GM23338 (cell line): ENCODE results near the gene UGT1A4. TPM values are rescaled to one million over a fixed set of nuclear protein-coding genes. Genes with fewer than 3 reads are reported as not detected.
"Not testable (repeated sequence)": the region's sequence is repeated elsewhere in the genome, so short reads cannot be mapped to it uniquely, and the experiment has no call there.

Experiments used
- ATAC-seq: fragments of 200-7000 bp; cut with Tn5 transposase; 3 replicates; pipeline ENCODE4 v1.9.1; 2020
- DNase-seq: peaks from one replicate; pipeline ENCODE4 v3.0.0-alpha.2; 2015; ENCODE audit warnings: low spot score
- H2AFZ ChIP-seq: fragments of 200-600 bp; sonication (generic); 2 replicates; pipeline ENCODE4 v1.8.0; 2016; ENCODE audit warnings: antibody characterized with exemption, mild to moderate bottlenecking, moderate library complexity
- H3F3A ChIP-seq: fragments of 200-600 bp; sonication (generic); replicated peaks from 2 replicates; pipeline ENCODE4 v1.8.0; 2017; ENCODE audit warnings: antibody characterized with exemption, mixed run types, low read depth
- H3K27ac ChIP-seq: fragments of 200-600 bp; sonication (generic); 2 replicates; pipeline ENCODE4 v1.6.1; 2016; ENCODE audit warnings: low read depth
- H3K27me3 ChIP-seq: fragments of 200-600 bp; sonication (generic); 2 replicates; pipeline ENCODE4 v1.8.0; 2016; ENCODE audit warnings: mild to moderate bottlenecking, mixed run types, moderate library complexity; ENCODE audit not compliant: insufficient read depth
- H3K36me3 ChIP-seq: fragments of 200-600 bp; sonication (generic); 2 replicates; pipeline ENCODE4 v1.8.0; 2016; ENCODE audit warnings: mild to moderate bottlenecking; ENCODE audit not compliant: insufficient read depth
- H3K4me1 ChIP-seq: fragments of 200-600 bp; sonication (generic); 2 replicates; pipeline ENCODE4 v1.8.0; 2016; ENCODE audit warnings: mild to moderate bottlenecking, moderate library complexity; ENCODE audit not compliant: insufficient read depth
- H3K4me2 ChIP-seq: fragments of 200-600 bp; sonication (generic); 2 replicates; pipeline ENCODE4 v1.7.1; 2017; ENCODE audit warnings: mixed run types
- H3K4me3 ChIP-seq: fragments of 200-600 bp; sonication (generic); 2 replicates; pipeline ENCODE4 v1.6.1; 2016; ENCODE audit warnings: mixed run types
- H3K79me2 ChIP-seq: fragments of 200-600 bp; sonication (generic); replicated peaks from 2 replicates; pipeline ENCODE4 v1.8.0; 2017; ENCODE audit warnings: mild to moderate bottlenecking; ENCODE audit not compliant: insufficient read depth
- H3K9me2 ChIP-seq: fragments of 200-600 bp; sonication (generic); 2 replicates; pipeline ENCODE4 v1.8.0; 2017; ENCODE audit not compliant: insufficient read depth
- H4K20me1 ChIP-seq: fragments of 200-600 bp; sonication (generic); replicated peaks from 2 replicates; pipeline ENCODE4 v1.8.0; 2017; ENCODE audit warnings: mild to moderate bottlenecking; ENCODE audit not compliant: insufficient read depth
- H3K27ac Mint-ChIP-seq: 2 replicates; pipeline ENCODE4 v1.8.0; 2020; ENCODE audit warnings: inconsistent platforms, mild to moderate bottlenecking, moderate library complexity, mixed read lengths
- H3K27me3 Mint-ChIP-seq: 3 replicates; pipeline ENCODE4 v1.8.0; 2022; ENCODE audit warnings: low read depth, mild to moderate bottlenecking, moderate library complexity, mixed read lengths, inconsistent platforms; ENCODE audit not compliant: insufficient read depth, poor library complexity
- H3K36me3 Mint-ChIP-seq: 3 replicates; pipeline ENCODE4 v1.8.0; 2021; ENCODE audit warnings: low read depth, mild to moderate bottlenecking, inconsistent platforms, moderate library complexity, mixed read lengths
- H3K4me1 Mint-ChIP-seq: 3 replicates; pipeline ENCODE4 v1.8.0; 2020; ENCODE audit warnings: mild to moderate bottlenecking, inconsistent platforms, mixed read lengths
- H3K4me3 Mint-ChIP-seq: 3 replicates; pipeline ENCODE4 v1.8.0; 2021; ENCODE audit warnings: moderate library complexity, mild to moderate bottlenecking, inconsistent platforms, mixed read lengths
- H3K9me3 Mint-ChIP-seq: 3 replicates; pipeline ENCODE4 v1.8.0; 2020; ENCODE audit warnings: moderate library complexity, mild to moderate bottlenecking, inconsistent platforms, mixed read lengths
- CREB1 ChIP-seq: fragments of 250-450 bp; sonication (Bioruptor Pico); IDR thresholded peaks from 2 replicates; pipeline ENCODE4 v1.5.0; 2020; ENCODE audit warnings: low read depth, mild to moderate bottlenecking, moderate library complexity
- ETS1 ChIP-seq: IDR thresholded peaks from 2 replicates; pipeline ENCODE4 v1.6.1; 2016; ENCODE audit warnings: antibody characterized with exemption
- EZH2 ChIP-seq: fragments of 200-600 bp; sonication (generic); IDR thresholded peaks from one replicate; pipeline ENCODE4 v1.8.0; 2017; ENCODE audit warnings: antibody characterized with exemption, mild to moderate bottlenecking, low read depth; ENCODE audit not compliant: unreplicated experiment
- JUNB ChIP-seq: IDR thresholded peaks from one replicate; pipeline ENCODE4 v1.6.1; 2016; ENCODE audit warnings: antibody characterized with exemption; ENCODE audit not compliant: unreplicated experiment
- NANOG ChIP-seq: IDR thresholded peaks from 2 replicates; pipeline ENCODE4 v1.6.1; 2016; ENCODE audit warnings: antibody characterized with exemption, borderline replicate concordance
- POLR2AphosphoS5 ChIP-seq: IDR thresholded peaks from 2 replicates; pipeline ENCODE4 v1.6.1; 2016; ENCODE audit warnings: antibody characterized with exemption, low read depth
- ZNF114 ChIP-seq: fragments of 250-450 bp; sonication (Bioruptor Pico); IDR thresholded peaks from 2 replicates; pipeline ENCODE4 v1.5.0; 2020; ENCODE audit warnings: mild to moderate bottlenecking, moderate library complexity
- ZNF462 ChIP-seq: fragments of 250-450 bp; sonication (Bioruptor Pico); IDR thresholded peaks from 2 replicates; pipeline ENCODE4 v1.5.0; 2020; ENCODE audit warnings: mild to moderate bottlenecking, moderate library complexity
- polyA plus RNA-seq: library from polyadenylated mRNA; unstranded; fragments of >200 nt; fragmentation: Nextera tagmentation; extraction: Ambion mirVana; gene quantifications from 2 replicates; pipeline ENCODE4 v1.2.1, GENCODE V29; 2016
- total RNA-seq: library from RNA; depleted of rRNA; stranded (reverse); fragments of >200 nt; shearing (Covaris generic); gene quantifications from 2 replicates; pipeline ENCODE4 v1.2.3, GENCODE V29; 2014

Gene UGT1A4
- total and polyA plus RNA-seq, 2 experiments from 2014 or later, result not detected

DNA sequence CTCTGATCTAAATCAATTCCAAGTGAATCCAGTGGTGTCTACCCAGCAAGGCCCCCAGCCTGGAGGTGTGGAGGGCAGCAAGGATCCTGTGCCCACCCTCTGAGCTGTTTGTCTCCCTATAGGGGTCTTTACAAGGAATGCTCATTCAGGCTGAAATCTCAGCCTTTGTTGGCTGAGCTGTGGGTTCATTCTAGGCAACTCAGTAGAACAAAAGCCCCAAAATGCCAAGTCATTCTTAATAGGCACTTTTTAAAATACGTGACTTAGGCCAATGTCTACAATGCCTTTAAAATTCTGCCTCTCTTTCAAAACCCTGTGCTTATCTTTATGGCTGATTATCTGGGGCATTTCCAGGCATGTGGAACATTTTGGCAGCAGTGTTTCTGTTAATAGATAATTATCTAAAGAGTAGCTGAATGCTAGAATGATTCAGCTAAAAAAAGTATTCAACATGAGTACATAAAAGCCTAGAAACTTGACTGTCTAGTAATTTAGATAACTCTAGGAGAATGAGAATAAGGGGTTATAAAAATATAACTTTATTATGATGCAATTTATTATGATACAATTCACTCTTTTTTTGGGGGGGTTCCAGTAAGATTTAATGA is 18.4 kb upstream of the UGT1A4 start:
- ATAC-seq (peak; percentile 83), DNase-seq (peak; percentile 23)
- H4K20me1 ChIP-seq, result no peaks in the 10 kb centered on the region
- H3K4me3 ChIP-seq, result no peak overlapping the region
- Mint-ChIP-seq H3K4me1 (peaks cover 5% of the 10 kb centered on the region; the same call in 2 of the 3 replicates), H3K9me3 (no peaks in the 10 kb centered on the region), H3K27me3 (no peaks in the 10 kb centered on the region), H3K27ac (peak overlapping the region; percentile 93), H3K4me3 (no peak overlapping the region), H3K36me3 (no peaks in the 10 kb centered on the region)
- no peaks in the 10 kb centered on the region for H3K79me2 ChIP-seq
- H3K4me2 ChIP-seq, result no peak overlapping the region
- no peaks in the 10 kb centered on the region for H3F3A ChIP-seq
- peak overlapping the region; percentile 81; the same call in 1 of the 2 replicates for H2AFZ ChIP-seq
- H3K36me3 ChIP-seq, result no peaks in the 10 kb centered on the region
- H3K27me3 ChIP-seq, result no peaks in the 10 kb centered on the region
- H3K27ac ChIP-seq, result no peak overlapping the region
- TF ChIP-seq EZH2, result no peak
- TF ChIP-seq JUNB, result no peak
- no peaks in the 10 kb centered on the region for H3K9me2 ChIP-seq
- 0 out of 2 replicates have a peak, but pooled peaks cover 5% of the 10 kb centered on the region for H3K4me1 ChIP-seq

DNA sequence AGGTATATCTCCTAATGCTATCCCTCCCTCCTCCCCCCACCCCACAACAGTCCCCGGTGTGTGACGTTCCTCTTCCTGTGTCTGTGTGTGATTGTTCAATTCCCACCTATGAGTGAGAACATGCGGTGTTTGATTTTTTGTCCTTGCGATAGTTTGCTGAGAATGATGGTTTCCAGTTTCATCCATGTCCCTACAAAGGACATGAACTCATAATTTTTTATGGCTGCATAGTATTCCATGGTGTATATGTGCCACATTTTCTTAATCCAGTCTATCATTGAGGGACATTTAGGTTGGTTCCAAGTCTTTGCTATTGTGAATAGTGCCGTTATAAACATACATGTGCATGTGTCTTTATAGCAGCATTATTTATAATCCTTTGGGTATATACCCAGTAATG is 17.7 kb upstream of the UGT1A4 start:
- H3K4me3 Mint-ChIP-seq, H3K27ac ChIP-seq, H3K27ac Mint-ChIP-seq, H3K4me2 ChIP-seq, H3K4me1 ChIP-seq, H3F3A ChIP-seq, H2AFZ ChIP-seq, H3K27me3 Mint-ChIP-seq, H3K4me1 Mint-ChIP-seq, H3K79me2 ChIP-seq, H3K27me3 ChIP-seq, ATAC-seq, H3K36me3 ChIP-seq, H3K4me3 ChIP-seq, H4K20me1 ChIP-seq, H3K9me3 Mint-ChIP-seq, H3K9me2 ChIP-seq, DNase-seq, H3K36me3 Mint-ChIP-seq: not testable (repeated sequence)

DNA sequence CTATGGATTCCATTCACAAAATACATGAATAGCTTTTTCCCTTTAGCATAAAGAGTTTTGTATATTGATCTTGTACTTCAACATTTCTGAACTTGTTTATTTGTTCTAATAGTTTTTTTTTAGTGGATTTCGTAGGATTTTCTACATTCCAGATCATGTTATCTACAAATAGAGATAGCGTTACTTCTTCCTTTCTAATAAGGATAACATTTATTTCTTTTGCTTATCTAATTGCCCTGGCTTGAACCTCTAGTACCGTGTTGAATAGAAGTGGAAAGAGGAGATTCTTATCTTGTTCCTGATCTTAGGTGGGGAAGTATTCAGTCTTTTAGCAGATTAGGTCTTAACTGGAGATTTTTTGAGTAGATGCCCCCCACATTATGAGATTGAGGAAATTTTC is 16.3 kb upstream of the UGT1A4 start:
- Mint-ChIP-seq H3K27ac (no peak overlapping the region), H3K36me3 (no peaks in the 10 kb centered on the region), H3K4me3 (no peak overlapping the region), H3K9me3 (no peaks in the 10 kb centered on the region), H3K27me3 (no peaks in the 10 kb centered on the region), H3K4me1 (peaks cover 5% of the 10 kb centered on the region; the same call in 2 of the 3 replicates)
- H3K79me2 ChIP-seq, result no peaks in the 10 kb centered on the region
- H3K36me3 ChIP-seq, result no peaks in the 10 kb centered on the region
- H3K4me1 ChIP-seq, result 0 out of 2 replicates have a peak, but pooled peaks cover 5% of the 10 kb centered on the region
- no peak overlapping the region for H3K27ac ChIP-seq
- no peak overlapping the region for H3K4me3 ChIP-seq
- no peaks in the 10 kb centered on the region for H4K20me1 ChIP-seq
- H3K9me2 ChIP-seq, result no peaks in the 10 kb centered on the region
- no peak overlapping the region for H2AFZ ChIP-seq
- ATAC-seq, result no peak
- no peak overlapping the region for H3K4me2 ChIP-seq
- no peaks in the 10 kb centered on the region for H3K27me3 ChIP-seq
- H3F3A ChIP-seq, result no peaks in the 10 kb centered on the region
- no peak for DNase-seq
- TF ChIP-seq ETS1 (no peak), POLR2AphosphoS5 (no peak), ZNF114 (CRISPR knock-in tag) (no peak), NANOG (no peak), CREB1 (CRISPR knock-in tag) (no peak), ZNF462 (CRISPR knock-in tag) (no peak), EZH2 (no peak)
